Neural cell (in vitro differentiated cells): Measurements from ENCODE around the gene LAMTOR1. TPM values are rescaled to one million over a fixed set of nuclear protein-coding genes. Genes with fewer than 3 reads are reported as not detected.
A peak's percentile ranks its signal among the peaks of the same experiment; 100 is the strongest.

Experiments used
- H2AFZ ChIP-seq: fragments of 200-600, 300-800 bp; sonication (generic), shearing (Covaris generic); 2 replicates; pipeline ENCODE4 v1.6.0; 2014; ENCODE audit warnings: low read depth, mild to moderate bottlenecking, antibody characterized with exemption, low read length, moderate library complexity
- H3F3A ChIP-seq: fragments of 200-600 bp; shearing (Covaris generic); 2 replicates; pipeline ENCODE4 v1.6.1; 2016; ENCODE audit warnings: mild to moderate bottlenecking, moderate library complexity, mixed read lengths, antibody characterized with exemption, low read length; ENCODE audit not compliant: insufficient read depth, poor library complexity, severe bottlenecking
- H3K27ac ChIP-seq: fragments of 200-600, 300-800 bp; sonication (generic), shearing (Covaris generic); 2 replicates; pipeline ENCODE4 v1.5.1; 2014; ENCODE audit warnings: mild to moderate bottlenecking, low read length, moderate library complexity
- H3K27me3 ChIP-seq: fragments of 300-800, 200-600 bp; sonication (generic), shearing (Covaris generic); 2 replicates; pipeline ENCODE4 v1.6.0; 2014; ENCODE audit warnings: mild to moderate bottlenecking, low read depth, low read length, moderate library complexity; ENCODE audit not compliant: insufficient read depth
- H3K36me3 ChIP-seq: fragments of 300-800, 200-600 bp; sonication (generic), shearing (Covaris generic); 2 replicates; pipeline ENCODE4 v1.5.1; 2014; ENCODE audit warnings: mild to moderate bottlenecking, antibody characterized with exemption, low read length, moderate library complexity; ENCODE audit not compliant: insufficient read depth
- H3K4me2 ChIP-seq: fragments of 300-800, 200-600 bp; sonication (generic), shearing (Covaris generic); 2 replicates; pipeline ENCODE4 v1.6.0; 2014; ENCODE audit warnings: mild to moderate bottlenecking, low read length
- H3K4me3 ChIP-seq: fragments of 300-800, 200-600 bp; sonication (generic), shearing (Covaris generic); 2 replicates; pipeline ENCODE4 v1.5.1; 2014; ENCODE audit warnings: mild to moderate bottlenecking, low read length, moderate library complexity
- H3K79me2 ChIP-seq: fragments of 200-600 bp; shearing (Covaris generic); replicated peaks from 2 replicates; pipeline ENCODE4 v1.6.0; 2014; ENCODE audit warnings: mild to moderate bottlenecking, low read length, moderate library complexity; ENCODE audit not compliant: insufficient read depth
- H3K9ac ChIP-seq: fragments of 300-800, 200-600 bp; sonication (generic), shearing (Covaris generic); 2 replicates; pipeline ENCODE4 v1.6.1; 2016; ENCODE audit warnings: mild to moderate bottlenecking, low read length, mixed read lengths
- H3K9me2 ChIP-seq: fragments of 200-600 bp; shearing (Covaris generic); 2 replicates; pipeline ENCODE4 v1.6.1; 2016; ENCODE audit warnings: mild to moderate bottlenecking, low read length, mixed read lengths; ENCODE audit not compliant: insufficient read depth
- H3K9me3 ChIP-seq: fragments of 200-600, 300-800 bp; sonication (generic), shearing (Covaris generic); 2 replicates; pipeline ENCODE4 v1.6.1; 2016; ENCODE audit warnings: mild to moderate bottlenecking, mixed run types, low read length, moderate library complexity, mixed read lengths
- H4K20me1 ChIP-seq: fragments of 200-600 bp; shearing (Covaris generic); 2 replicates; pipeline ENCODE4 v1.6.1; 2016; ENCODE audit warnings: mild to moderate bottlenecking, mixed run types; ENCODE audit not compliant: insufficient read depth
- EP300 ChIP-seq: fragments of 450-650 bp; conservative IDR thresholded peaks from 2 replicates; pipeline ENCODE4 v1.6.1; 2014; ENCODE audit warnings: antibody characterized with exemption, mild to moderate bottlenecking, moderate library complexity; ENCODE audit not compliant: poor library complexity, severe bottlenecking
- EZH2 ChIP-seq: fragments of 200-600, 300-800 bp; shearing (Covaris generic), sonication (generic); IDR thresholded peaks from 2 replicates; pipeline ENCODE4 v1.6.1; 2014; ENCODE audit warnings: antibody characterized with exemption, low read length, borderline replicate concordance, mild to moderate bottlenecking; ENCODE audit not compliant: insufficient read depth, poor library complexity, severe bottlenecking
- MXI1 ChIP-seq: fragments of 450-650 bp; conservative IDR thresholded peaks from 2 replicates; pipeline ENCODE4 v1.6.1; 2014; ENCODE audit warnings: antibody characterized with exemption, mild to moderate bottlenecking; ENCODE audit not compliant: poor library complexity, severe bottlenecking
- POLR2AphosphoS5 ChIP-seq: IDR thresholded peaks from 2 replicates; pipeline ENCODE4 v1.6.1; 2012
- RAD21 ChIP-seq: fragments of 450-650 bp; conservative IDR thresholded peaks from 2 replicates; pipeline ENCODE4 v1.6.1; 2014; ENCODE audit warnings: antibody characterized with exemption, mild to moderate bottlenecking, moderate library complexity
- SMC3 ChIP-seq: fragments of 450-650 bp; conservative IDR thresholded peaks from 2 replicates; pipeline ENCODE4 v1.6.1; 2014; ENCODE audit warnings: antibody characterized with exemption, mild to moderate bottlenecking, moderate library complexity; ENCODE audit not compliant: poor library complexity
- TAF1 ChIP-seq: IDR thresholded peaks from 2 replicates; pipeline ENCODE4 v1.6.1; 2012; ENCODE audit warnings: low read depth
- polyA plus RNA-seq: library from polyadenylated mRNA; depleted of rRNA; stranded (reverse); fragments of >200 nt; gene quantifications from 2 replicates; pipeline ENCODE4 v1.2.3, GENCODE V29; 2014
- TF ChIP-seq, protein P1 (sequence below): IDR thresholded peaks from 2 replicates; pipeline ENCODE4 v1.6.1; 2012; ENCODE audit warnings: borderline replicate concordance
- TF ChIP-seq, protein P2 (sequence below): fragments of 450-650 bp; IDR thresholded peaks from 2 replicates; pipeline ENCODE4 v1.5.1; 2014; ENCODE audit warnings: antibody characterized with exemption, mild to moderate bottlenecking, moderate library complexity; ENCODE audit not compliant: poor library complexity, severe bottlenecking

The LAMTOR1 gene
- polyA plus RNA-seq, 1 donor from 2014 or later, result 108 TPM

DNA sequence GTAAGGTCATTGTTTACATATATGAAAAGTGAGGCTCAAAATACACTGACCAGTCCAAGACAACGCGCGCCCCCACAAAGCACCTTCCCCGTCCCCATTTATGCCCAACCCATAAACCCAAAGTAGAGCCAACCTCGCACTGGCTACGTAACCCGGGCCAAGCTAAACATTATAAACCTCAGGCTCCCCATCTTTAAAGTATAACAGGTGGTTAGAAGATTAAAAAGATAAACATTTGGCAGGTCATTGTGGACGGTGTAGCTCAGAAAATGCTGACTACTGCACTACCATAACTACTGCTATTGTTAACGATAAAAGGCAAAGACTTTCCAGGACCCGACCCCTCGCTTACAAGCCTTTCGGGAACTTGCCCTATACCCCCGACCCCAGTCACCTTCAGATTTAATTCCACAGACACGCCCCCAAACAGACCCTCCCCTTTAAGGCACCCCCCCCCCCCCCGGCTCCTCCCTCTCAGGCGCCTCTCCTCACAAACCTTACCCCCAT lies 23.2 kb downstream of the LAMTOR1 start:
- H3K79me2 ChIP-seq, result peaks cover 53% of the 10 kb centered on the region
- peak overlapping the region; percentile 47 for H2AFZ ChIP-seq

DNA sequence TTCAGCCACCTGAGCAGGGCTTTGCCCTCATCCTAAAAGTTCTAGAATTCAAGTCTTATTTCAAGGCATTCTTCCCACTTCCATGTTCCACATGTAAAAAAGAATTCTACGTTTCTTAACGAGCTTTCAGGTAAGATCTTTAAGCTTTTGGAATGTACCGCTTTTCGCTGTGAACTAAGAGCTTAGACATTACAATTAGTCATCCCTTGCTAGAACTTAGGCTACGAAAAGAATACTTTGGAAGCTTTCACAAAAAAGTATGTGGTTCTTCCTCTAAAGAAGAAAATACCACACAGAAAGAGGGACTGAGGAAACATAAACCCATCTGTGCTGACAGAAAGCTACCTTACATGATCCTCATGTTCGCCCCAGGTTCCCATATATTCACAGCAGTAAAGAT lies 24.6 kb downstream of the LAMTOR1 start:
- H3K36me3 ChIP-seq, result no peaks in the 10 kb centered on the region
- H2AFZ ChIP-seq, result no peak overlapping the region
- peaks cover 59% of the 10 kb centered on the region for H3K79me2 ChIP-seq
- peak overlapping the region; percentile 73 for H3K4me3 ChIP-seq
- no peak overlapping the region for H3K27ac ChIP-seq
- H3K27me3 ChIP-seq, result no peaks in the 10 kb centered on the region
- peak overlapping the region; percentile 57 for H3K4me2 ChIP-seq
- H3F3A ChIP-seq, result no peaks in the 10 kb centered on the region
- no peak overlapping the region for H3K9ac ChIP-seq
- H4K20me1 ChIP-seq, result no peaks in the 10 kb centered on the region
- no peaks in the 10 kb centered on the region for H3K9me2 ChIP-seq
- no peak for TF ChIP-seq TAF1
- no peak for TF ChIP-seq EP300
- TF ChIP-seq, protein P1, sequence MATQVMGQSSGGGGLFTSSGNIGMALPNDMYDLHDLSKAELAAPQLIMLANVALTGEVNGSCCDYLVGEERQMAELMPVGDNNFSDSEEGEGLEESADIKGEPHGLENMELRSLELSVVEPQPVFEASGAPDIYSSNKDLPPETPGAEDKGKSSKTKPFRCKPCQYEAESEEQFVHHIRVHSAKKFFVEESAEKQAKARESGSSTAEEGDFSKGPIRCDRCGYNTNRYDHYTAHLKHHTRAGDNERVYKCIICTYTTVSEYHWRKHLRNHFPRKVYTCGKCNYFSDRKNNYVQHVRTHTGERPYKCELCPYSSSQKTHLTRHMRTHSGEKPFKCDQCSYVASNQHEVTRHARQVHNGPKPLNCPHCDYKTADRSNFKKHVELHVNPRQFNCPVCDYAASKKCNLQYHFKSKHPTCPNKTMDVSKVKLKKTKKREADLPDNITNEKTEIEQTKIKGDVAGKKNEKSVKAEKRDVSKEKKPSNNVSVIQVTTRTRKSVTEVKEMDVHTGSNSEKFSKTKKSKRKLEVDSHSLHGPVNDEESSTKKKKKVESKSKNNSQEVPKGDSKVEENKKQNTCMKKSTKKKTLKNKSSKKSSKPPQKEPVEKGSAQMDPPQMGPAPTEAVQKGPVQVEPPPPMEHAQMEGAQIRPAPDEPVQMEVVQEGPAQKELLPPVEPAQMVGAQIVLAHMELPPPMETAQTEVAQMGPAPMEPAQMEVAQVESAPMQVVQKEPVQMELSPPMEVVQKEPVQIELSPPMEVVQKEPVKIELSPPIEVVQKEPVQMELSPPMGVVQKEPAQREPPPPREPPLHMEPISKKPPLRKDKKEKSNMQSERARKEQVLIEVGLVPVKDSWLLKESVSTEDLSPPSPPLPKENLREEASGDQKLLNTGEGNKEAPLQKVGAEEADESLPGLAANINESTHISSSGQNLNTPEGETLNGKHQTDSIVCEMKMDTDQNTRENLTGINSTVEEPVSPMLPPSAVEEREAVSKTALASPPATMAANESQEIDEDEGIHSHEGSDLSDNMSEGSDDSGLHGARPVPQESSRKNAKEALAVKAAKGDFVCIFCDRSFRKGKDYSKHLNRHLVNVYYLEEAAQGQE, result no peak
- TF ChIP-seq POLR2AphosphoS5, result no peak
- H3K9me3 ChIP-seq, result no peaks in the 10 kb centered on the region

More for the DNA sequence above, 23.2 kb downstream of the LAMTOR1 start:
- Histone ChIP-seq H3K27ac (peak overlapping the region; percentile 90), H3K4me3 (peak overlapping the region; percentile 73), H3K9ac (peak overlapping the region; percentile 79), H3K36me3 (no peaks in the 10 kb centered on the region), H3K9me3 (no peaks in the 10 kb centered on the region), H3K9me2 (no peaks in the 10 kb centered on the region), H3F3A (no peaks in the 10 kb centered on the region), H3K4me2 (peak overlapping the region; percentile 57), H3K27me3 (no peaks in the 10 kb centered on the region), H4K20me1 (no peaks in the 10 kb centered on the region)
- TF ChIP-seq EP300 (no peak), RAD21 (no peak), TAF1 (no peak), POLR2AphosphoS5 (no peak), EZH2 (no peak), SMC3 (no peak), MXI1 (no peak)
- TF ChIP-seq, protein P2, sequence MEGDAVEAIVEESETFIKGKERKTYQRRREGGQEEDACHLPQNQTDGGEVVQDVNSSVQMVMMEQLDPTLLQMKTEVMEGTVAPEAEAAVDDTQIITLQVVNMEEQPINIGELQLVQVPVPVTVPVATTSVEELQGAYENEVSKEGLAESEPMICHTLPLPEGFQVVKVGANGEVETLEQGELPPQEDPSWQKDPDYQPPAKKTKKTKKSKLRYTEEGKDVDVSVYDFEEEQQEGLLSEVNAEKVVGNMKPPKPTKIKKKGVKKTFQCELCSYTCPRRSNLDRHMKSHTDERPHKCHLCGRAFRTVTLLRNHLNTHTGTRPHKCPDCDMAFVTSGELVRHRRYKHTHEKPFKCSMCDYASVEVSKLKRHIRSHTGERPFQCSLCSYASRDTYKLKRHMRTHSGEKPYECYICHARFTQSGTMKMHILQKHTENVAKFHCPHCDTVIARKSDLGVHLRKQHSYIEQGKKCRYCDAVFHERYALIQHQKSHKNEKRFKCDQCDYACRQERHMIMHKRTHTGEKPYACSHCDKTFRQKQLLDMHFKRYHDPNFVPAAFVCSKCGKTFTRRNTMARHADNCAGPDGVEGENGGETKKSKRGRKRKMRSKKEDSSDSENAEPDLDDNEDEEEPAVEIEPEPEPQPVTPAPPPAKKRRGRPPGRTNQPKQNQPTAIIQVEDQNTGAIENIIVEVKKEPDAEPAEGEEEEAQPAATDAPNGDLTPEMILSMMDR, result no peak
- TF ChIP-seq, protein P1, result no peak
